ENCODE data around the gene CD320.

GRCh38 chr19:8329996-8330395, 21.8 kb upstream of the CD320 start:
- TF ChIP-seq CTCF (conservative IDR thresholded peaks at IDR 0.05) (no peak), EZH2 (IDR thresholded peaks at IDR 0.05; ENCODE audit: low read depth) (no peak)
